Measurements from ENCODE around the gene GPC6.

DNA sequence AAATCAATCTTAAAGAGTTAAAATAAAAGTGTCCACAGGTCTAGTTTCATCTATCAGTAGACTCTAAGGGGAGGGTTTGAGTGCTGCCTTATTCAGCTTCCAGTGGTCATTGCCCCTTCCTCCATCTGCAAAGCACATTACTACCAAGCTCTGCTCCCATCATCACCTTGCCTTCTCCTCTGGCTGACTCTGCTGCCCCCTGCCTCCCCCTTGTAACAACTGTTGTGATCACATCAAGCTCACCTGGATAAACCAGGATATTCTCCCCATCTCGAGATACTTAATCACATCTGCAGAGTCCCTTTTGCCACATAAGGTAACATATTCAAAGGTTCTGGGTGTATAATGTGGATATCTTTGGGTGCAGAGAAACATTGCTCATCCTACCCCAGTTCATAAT, 43.3 kb upstream of the GPC6 start:
- no peak for TF ChIP-seq ARNT (IDR thresholded peaks at IDR 0.05)
- no peak for TF ChIP-seq FOXK2 (IDR thresholded peaks at IDR 0.05)
- TF ChIP-seq FOXM1 (IDR thresholded peaks at IDR 0.05; ENCODE audit: borderline replicate concordance), result no peak
- TF ChIP-seq NFRKB (IDR thresholded peaks at IDR 0.05), result no peak
- TF ChIP-seq LEF1 (IDR thresholded peaks at IDR 0.05; ENCODE audit: borderline replicate concordance), result no peak
- TF ChIP-seq ELF4 (IDR thresholded peaks at IDR 0.05), result no peak
- TF ChIP-seq HDGF (IDR thresholded peaks at IDR 0.05; ENCODE audit: borderline replicate concordance), result no peak
- TF ChIP-seq TARDBP (IDR thresholded peaks at IDR 0.05), result no peak
- no peak for TF ChIP-seq L3MBTL2 (conservative IDR thresholded peaks at IDR 0.05)
- TF ChIP-seq SP1 (IDR thresholded peaks at IDR 0.05), result no peak
- no peak for TF ChIP-seq CTBP1 (IDR thresholded peaks at IDR 0.05; ENCODE audit: borderline replicate concordance)
- no peak for TF ChIP-seq BHLHE40 (IDR thresholded peaks at IDR 0.05; ENCODE audit: borderline replicate concordance)
- no peak for TF ChIP-seq FOXA1 (IDR thresholded peaks at IDR 0.05)
- no peak for TF ChIP-seq ZNF384 (IDR thresholded peaks at IDR 0.05)
